Astrocyte (in vitro differentiated cells and primary cell): ENCODE data around the gene CHAC1. TPM values are rescaled to one million over a fixed set of nuclear protein-coding genes. Genes with fewer than 3 reads are reported as not detected.
"Not testable (repeated sequence)": the region's sequence is repeated elsewhere in the genome, so short reads cannot be mapped to it uniquely, and the experiment has no call there.

Experiments used
- DNase-seq: peaks from one replicate; pipeline ENCODE4 v3.0.0-alpha.2; 2010; ENCODE audit warnings: low read depth
- FAIRE-seq: peaks from 2 replicates; lab custom pipeline; 2011; peaks lifted over from hg19 to GRCh38; lab: Jason Lieb, UNC
- H2AFZ ChIP-seq: 2 replicates; pipeline ENCODE4 v1.6.0; 2012; ENCODE audit warnings: low read depth, low read length, inconsistent platforms
- H3K27ac ChIP-seq: 2 replicates; pipeline ENCODE4 v1.5.1; 2011; ENCODE audit warnings: low read depth, low read length, inconsistent platforms
- H3K27me3 ChIP-seq: 2 replicates; pipeline ENCODE4 v1.6.0; 2011; ENCODE audit warnings: low read length, inconsistent platforms; ENCODE audit not compliant: insufficient read depth
- H3K36me3 ChIP-seq: 2 replicates; pipeline ENCODE4 v1.5.1; 2011; ENCODE audit warnings: low read length, inconsistent platforms; ENCODE audit not compliant: insufficient read depth
- H3K4me1 ChIP-seq: 2 replicates; pipeline ENCODE4 v1.5.1; 2011; ENCODE audit warnings: low read length, inconsistent platforms; ENCODE audit not compliant: insufficient read depth
- H3K4me2 ChIP-seq: 2 replicates; pipeline ENCODE4 v1.6.0; 2012; ENCODE audit warnings: low read length, inconsistent platforms
- H3K4me3 ChIP-seq: 2 replicates; pipeline ENCODE4 v1.5.1; 2011; ENCODE audit warnings: low read depth, mild to moderate bottlenecking, low read length, inconsistent platforms; ENCODE audit not compliant: insufficient read depth
- H3K79me2 ChIP-seq: 2 replicates; pipeline ENCODE4 v1.6.0; 2012; ENCODE audit warnings: mild to moderate bottlenecking, low read length, inconsistent platforms; ENCODE audit not compliant: insufficient read depth
- H3K9ac ChIP-seq: 2 replicates; pipeline ENCODE4 v1.6.0; 2012; ENCODE audit warnings: mild to moderate bottlenecking, low read length, inconsistent platforms
- H3K9me3 ChIP-seq: 2 replicates; pipeline ENCODE4 v1.5.1; 2012; ENCODE audit warnings: low read depth, mild to moderate bottlenecking, low read length, inconsistent platforms; ENCODE audit not compliant: insufficient read depth
- H4K20me1 ChIP-seq: 2 replicates; pipeline ENCODE4 v1.6.0; 2012; ENCODE audit warnings: low read length, inconsistent platforms; ENCODE audit not compliant: insufficient read depth
- H3K27ac Mint-ChIP-seq: one replicate; pipeline ENCODE4 v1.8.0; 2021; ENCODE audit warnings: mild to moderate bottlenecking, mixed read lengths; ENCODE audit not compliant: unreplicated experiment
- H3K27me3 Mint-ChIP-seq: one replicate; pipeline ENCODE4 v1.8.0; 2021; ENCODE audit warnings: low read depth, mixed read lengths; ENCODE audit not compliant: unreplicated experiment
- H3K36me3 Mint-ChIP-seq: one replicate; pipeline ENCODE4 v1.8.0; 2021; ENCODE audit warnings: low read depth, mixed read lengths; ENCODE audit not compliant: unreplicated experiment
- H3K4me1 Mint-ChIP-seq: one replicate; pipeline ENCODE4 v1.8.0; 2021; ENCODE audit warnings: low read depth, mixed read lengths; ENCODE audit not compliant: unreplicated experiment
- H3K4me3 Mint-ChIP-seq: one replicate; pipeline ENCODE4 v1.8.0; 2021; ENCODE audit warnings: mild to moderate bottlenecking, moderate library complexity, mixed read lengths; ENCODE audit not compliant: unreplicated experiment
- H3K9me3 Mint-ChIP-seq: one replicate; pipeline ENCODE4 v1.8.0; 2021; ENCODE audit warnings: mild to moderate bottlenecking, mixed read lengths; ENCODE audit not compliant: unreplicated experiment
- EZH2 ChIP-seq: IDR thresholded peaks from 2 replicates; pipeline ENCODE4 v1.6.1; 2012; ENCODE audit warnings: mild to moderate bottlenecking, low read length, inconsistent platforms; ENCODE audit not compliant: insufficient read depth
- total RNA-seq: library from RNA; stranded (reverse); gene quantifications from 2 replicates; pipeline ENCODE4 v1.2.1, GENCODE V29; 2021
- TF ChIP-seq, protein P1 (sequence below): IDR thresholded peaks from 2 replicates; pipeline ENCODE4 v1.5.1; 2011; ENCODE audit warnings: low read depth, mild to moderate bottlenecking, inconsistent platforms, low read length, moderate library complexity; ENCODE audit not compliant: insufficient read depth

Gene CHAC1
- total RNA-seq, 1 donor from 2014 or later: 55.9 TPM

GRCh38 chr15:40953713-40954074 lies 423 bp downstream of the CHAC1 start:
- peaks cover 10% of the 10 kb centered on the region for H3K4me1 ChIP-seq
- peak overlapping the region; percentile 95 for H3K27ac Mint-ChIP-seq
- FAIRE-seq: no peak

DNA sequence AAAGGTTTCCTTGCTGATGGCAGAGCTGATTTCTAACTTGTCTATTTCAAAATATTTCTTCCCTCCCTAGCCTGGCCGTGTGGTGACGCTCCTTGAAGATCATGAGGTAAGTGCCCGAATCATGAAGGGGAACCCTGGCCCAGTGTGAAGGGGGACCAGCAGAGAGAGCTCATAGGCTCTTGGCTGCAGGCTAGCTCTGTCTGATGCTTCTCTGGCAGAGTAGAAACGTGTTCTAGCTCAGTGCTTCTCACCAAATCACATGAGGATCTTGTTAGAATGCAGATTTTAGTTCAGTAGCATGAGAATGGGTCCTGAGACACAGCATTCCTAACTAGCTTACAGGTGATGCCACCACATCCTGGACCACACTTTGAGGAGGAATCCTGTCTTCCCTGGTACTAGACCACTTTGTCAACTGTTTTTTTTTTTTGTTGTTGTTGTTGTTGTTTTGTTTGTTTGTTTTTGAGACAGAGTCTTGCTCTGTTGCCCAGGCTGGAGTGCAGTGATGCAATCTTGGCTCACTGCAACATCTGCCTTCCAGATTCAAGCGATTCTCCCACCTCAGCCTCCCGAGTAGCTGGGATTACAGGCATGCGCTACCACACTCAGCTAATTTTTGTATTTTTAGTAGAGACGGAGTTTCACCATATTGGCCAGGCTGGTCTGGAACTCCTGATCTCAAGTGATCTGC lies 1.0 kb downstream of the CHAC1 start:
- not testable (repeated sequence) for H3K9me3 ChIP-seq, H3K4me1 ChIP-seq, H3K36me3 ChIP-seq, H3K27me3 ChIP-seq, H3K9me3 Mint-ChIP-seq, H2AFZ ChIP-seq, FAIRE-seq, H3K27ac ChIP-seq, DNase-seq, H3K27me3 Mint-ChIP-seq, H3K79me2 ChIP-seq
- Histone ChIP-seq H3K4me2 (peak overlapping the region; percentile 96), H3K4me3 (peak overlapping the region; percentile 80), H3K9ac (peak overlapping the region; percentile 87), H4K20me1 (peaks cover 11% of the 10 kb centered on the region)
- peaks cover 27% of the 10 kb centered on the region for H3K4me1 Mint-ChIP-seq
- H3K36me3 Mint-ChIP-seq: peaks cover 28% of the 10 kb centered on the region
- peak overlapping the region; percentile 95 for H3K27ac Mint-ChIP-seq
- H3K4me3 Mint-ChIP-seq: peak overlapping the region; percentile 98

More at GRCh38 chr15:40953713-40954074, 423 bp downstream of the CHAC1 start:
- Mint-ChIP-seq H3K27me3 (peaks cover 9% of the 10 kb centered on the region), H3K36me3 (peaks cover 26% of the 10 kb centered on the region), H3K9me3 (peaks cover 4% of the 10 kb centered on the region), H3K4me1 (peaks cover 26% of the 10 kb centered on the region), H3K4me3 (peak overlapping the region; percentile 98)
- H3K4me2 ChIP-seq: peak overlapping the region; percentile 96
- H3K36me3 ChIP-seq: no peaks in the 10 kb centered on the region
- no peak for DNase-seq
- H3K79me2 ChIP-seq: no peaks in the 10 kb centered on the region
- H3K9me3 ChIP-seq: no peaks in the 10 kb centered on the region
- peaks cover 11% of the 10 kb centered on the region for H4K20me1 ChIP-seq
- no peaks in the 10 kb centered on the region for H3K27me3 ChIP-seq
- peak overlapping the region; percentile 42 for H3K27ac ChIP-seq
- H2AFZ ChIP-seq: peak overlapping the region; percentile 99
- peak overlapping the region; percentile 80 for H3K4me3 ChIP-seq
- peak overlapping the region; percentile 87 for H3K9ac ChIP-seq
- no peak for TF ChIP-seq EZH2
- TF ChIP-seq, protein P1, sequence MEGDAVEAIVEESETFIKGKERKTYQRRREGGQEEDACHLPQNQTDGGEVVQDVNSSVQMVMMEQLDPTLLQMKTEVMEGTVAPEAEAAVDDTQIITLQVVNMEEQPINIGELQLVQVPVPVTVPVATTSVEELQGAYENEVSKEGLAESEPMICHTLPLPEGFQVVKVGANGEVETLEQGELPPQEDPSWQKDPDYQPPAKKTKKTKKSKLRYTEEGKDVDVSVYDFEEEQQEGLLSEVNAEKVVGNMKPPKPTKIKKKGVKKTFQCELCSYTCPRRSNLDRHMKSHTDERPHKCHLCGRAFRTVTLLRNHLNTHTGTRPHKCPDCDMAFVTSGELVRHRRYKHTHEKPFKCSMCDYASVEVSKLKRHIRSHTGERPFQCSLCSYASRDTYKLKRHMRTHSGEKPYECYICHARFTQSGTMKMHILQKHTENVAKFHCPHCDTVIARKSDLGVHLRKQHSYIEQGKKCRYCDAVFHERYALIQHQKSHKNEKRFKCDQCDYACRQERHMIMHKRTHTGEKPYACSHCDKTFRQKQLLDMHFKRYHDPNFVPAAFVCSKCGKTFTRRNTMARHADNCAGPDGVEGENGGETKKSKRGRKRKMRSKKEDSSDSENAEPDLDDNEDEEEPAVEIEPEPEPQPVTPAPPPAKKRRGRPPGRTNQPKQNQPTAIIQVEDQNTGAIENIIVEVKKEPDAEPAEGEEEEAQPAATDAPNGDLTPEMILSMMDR: no peak

DNA sequence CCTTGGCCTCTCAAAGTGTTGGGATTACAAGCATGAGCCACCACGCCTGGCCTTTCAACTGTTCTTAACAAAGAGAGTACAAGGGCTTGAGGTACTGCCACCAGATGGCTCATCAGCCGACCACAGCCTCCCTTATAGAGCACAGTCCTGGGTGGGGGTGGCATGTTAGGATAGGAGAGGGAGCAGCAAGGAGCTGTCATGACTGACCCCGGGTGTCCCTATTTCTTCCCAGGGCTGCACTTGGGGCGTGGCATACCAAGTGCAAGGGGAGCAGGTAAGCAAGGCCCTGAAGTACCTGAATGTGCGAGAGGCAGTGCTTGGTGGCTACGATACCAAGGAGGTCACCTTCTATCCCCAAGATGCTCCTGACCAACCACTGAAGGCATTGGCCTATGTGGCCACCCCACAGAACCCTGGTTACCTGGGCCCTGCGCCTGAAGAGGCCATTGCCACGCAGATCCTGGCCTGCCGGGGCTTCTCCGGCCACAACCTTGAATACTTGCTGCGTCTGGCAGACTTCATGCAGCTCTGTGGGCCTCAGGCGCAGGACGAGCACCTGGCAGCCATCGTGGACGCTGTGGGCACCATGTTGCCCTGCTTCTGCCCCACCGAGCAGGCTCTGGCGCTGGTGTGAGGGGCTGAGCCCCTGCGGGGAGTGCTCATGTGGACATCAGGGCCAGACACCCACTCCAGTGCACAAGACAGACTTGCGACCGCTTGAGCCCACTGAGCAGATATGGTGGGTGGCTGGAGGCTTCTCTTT lies 2.1 kb downstream of the CHAC1 start:
- H3K4me3 ChIP-seq: no peak overlapping the region

More for the DNA sequence above, 2.1 kb downstream of the CHAC1 start:
- Histone ChIP-seq H3K4me2 (no peak overlapping the region), H3K9ac (no peak overlapping the region), H4K20me1 (peaks cover 11% of the 10 kb centered on the region), H3K27me3 (no peaks in the 10 kb centered on the region), H3K4me1 (peaks cover 10% of the 10 kb centered on the region), H3K27ac (no peak overlapping the region), H3K79me2 (no peaks in the 10 kb centered on the region), H3K9me3 (no peaks in the 10 kb centered on the region), H3K36me3 (no peaks in the 10 kb centered on the region), H2AFZ (no peak overlapping the region)
- Mint-ChIP-seq H3K4me3 (peak overlapping the region; percentile 98), H3K9me3 (peaks cover 4% of the 10 kb centered on the region), H3K27me3 (no peaks in the 10 kb centered on the region), H3K27ac (no peak overlapping the region), H3K36me3 (peaks cover 35% of the 10 kb centered on the region), H3K4me1 (peaks cover 31% of the 10 kb centered on the region)
- DNase-seq (no peak), FAIRE-seq (no peak)
- no peak for TF ChIP-seq EZH2
- TF ChIP-seq, protein P1: no peak
